Peyer's patch (tissue), 4 donors: ENCODE results near the gene IGLL1. TPM values are rescaled to one million over a fixed set of nuclear protein-coding genes. Genes with fewer than 3 reads are reported as not detected.
"Not testable (repeated sequence)": the region's sequence is repeated elsewhere in the genome, so short reads cannot be mapped to it uniquely, and the experiment has no call there.

ENCODE experiments used
- DNase-seq, 3 donors: peaks; one replicate each; pipeline ENCODE4 v3.0.0-alpha.2; 2017 to 2019
- H3K27ac ChIP-seq, 4 donors: fragments of 200-600 bp; sonication (generic); one replicate each; pipeline ENCODE4 v1.5.1; 2016 to 2019
- H3K27me3 ChIP-seq, 2 donors: fragments of 200-600 bp; sonication (generic); one replicate each; pipeline ENCODE4 v1.5.1; 2019
- H3K36me3 ChIP-seq, 3 donors: fragments of 200-600 bp; sonication (generic); one replicate each; pipeline ENCODE4 v1.5.1; 2016 to 2019
- H3K4me1 ChIP-seq, 4 donors: fragments of 200-600 bp; sonication (generic); one replicate each; pipeline ENCODE4 v1.5.1; 2016 to 2019
- H3K4me3 ChIP-seq, 4 donors: fragments of 200-600 bp; sonication (generic); 1 replicate in 3 of 4; 2 replicates in 1 of 4; pipeline ENCODE4 v1.5.1; 2016 to 2019; ENCODE audit warnings: mild to moderate bottlenecking in 1 of 4
- H3K9me3 ChIP-seq, 4 donors: fragments of 200-600 bp; sonication (generic); one replicate each; pipeline ENCODE4 v1.5.1; 2016 to 2019; ENCODE audit warnings: mild to moderate bottlenecking in 1 of 4
- CTCF ChIP-seq, 6 experiments: fragments of 450-650 bp in 4 of 6; fragments of 200-600 bp in 2 of 6; sonication (generic) in 1 of 6; IDR thresholded peaks; one replicate each; pipeline ENCODE4 v1.5.1; 2017 to 2019; ENCODE audit warnings: antibody characterized with exemption in 6 of 6, mild to moderate bottlenecking in 3 of 6, moderate library complexity in 1 of 6
- POLR2A ChIP-seq, 2 donors: fragments of 450-650 bp; IDR thresholded peaks; one replicate each; pipeline ENCODE4 v1.5.1; 2017; ENCODE audit warnings: antibody characterized with exemption in 2 of 2, mild to moderate bottlenecking in 2 of 2, moderate library complexity in 2 of 2
- total RNA-seq, 4 donors: library from RNA; depleted of rRNA; stranded (reverse); fragments of >200 nt; gene quantifications; one replicate each; pipeline ENCODE4 v1.1.0, GENCODE V29; 2016

Gene IGLL1
- total RNA-seq, 4 donors from 2014 or later, result not detected

GRCh38 chr22:23541849-23542281 lies 38.2 kb downstream of the IGLL1 start:
- not testable (repeated sequence) for DNase-seq, H3K36me3 ChIP-seq, H3K4me1 ChIP-seq, H3K27ac ChIP-seq, H3K4me3 ChIP-seq, H3K9me3 ChIP-seq, H3K27me3 ChIP-seq
- peak; percentile 45 to 61 (median 47) for TF ChIP-seq CTCF (IDR thresholded peaks at IDR 0.05)

- not testable (repeated sequence) for H3K4me1 ChIP-seq, H3K27ac ChIP-seq, H3K9me3 ChIP-seq, H3K4me3 ChIP-seq, H3K36me3 ChIP-seq, DNase-seq, H3K27me3 ChIP-seq
Observed at GRCh38 chr22:23540837-23541236, 39.3 kb downstream of the IGLL1 start.

- not testable (repeated sequence) for H3K36me3 ChIP-seq, H3K9me3 ChIP-seq, H3K4me3 ChIP-seq, H3K27me3 ChIP-seq, DNase-seq, H3K27ac ChIP-seq
- H3K4me1 ChIP-seq, result peaks cover 0 to 13% (median 0%) of the 10 kb centered on the region in 4 donors
Observed at GRCh38 chr22:23539839-23540198, 40.3 kb downstream of the IGLL1 start.

GRCh38 chr22:23539135-23539838 lies 40.8 kb downstream of the IGLL1 start:
- peak overlapping the region in 2 of 4 donors; percentile 32 to 49 for H3K4me3 ChIP-seq
- peak; percentile 62 to 99 (median 96) for TF ChIP-seq CTCF (IDR thresholded peaks at IDR 0.05)
- no peak for TF ChIP-seq POLR2A (IDR thresholded peaks at IDR 0.05)
- H3K36me3 ChIP-seq, result no peaks in the 10 kb centered on the region
- DNase-seq, result peak; percentile 84 to 93 (median 86)
- no peaks in the 10 kb centered on the region for H3K27me3 ChIP-seq
- H3K4me1 ChIP-seq, result peaks cover 0 to 13% (median 0%) of the 10 kb centered on the region in 4 donors
- H3K27ac ChIP-seq, result peak overlapping the region in 1 of 4 donors; percentile 57
- H3K9me3 ChIP-seq, result no peaks in the 10 kb centered on the region

- H3K27ac ChIP-seq, H3K9me3 ChIP-seq, DNase-seq, H3K4me3 ChIP-seq, H3K27me3 ChIP-seq, H3K36me3 ChIP-seq: not testable (repeated sequence)
- peaks cover 0 to 20% (median 0%) of the 10 kb centered on the region in 4 donors for H3K4me1 ChIP-seq
Observed at GRCh38 chr22:23538696-23539030, 41.4 kb downstream of the IGLL1 start.

- H3K27me3 ChIP-seq, H3K4me3 ChIP-seq, H3K27ac ChIP-seq, H3K9me3 ChIP-seq, H3K36me3 ChIP-seq: not testable (repeated sequence)
- H3K4me1 ChIP-seq, result peaks cover 0 to 26% (median 0%) of the 10 kb centered on the region in 4 donors
- peak in 2 of 3 donors; percentile 8 to 41 for DNase-seq
Observed at GRCh38 chr22:23537830-23538695, 42.0 kb downstream of the IGLL1 start.

- no peaks in the 10 kb centered on the region for H3K9me3 ChIP-seq
- peak in 1 of 3 donors; percentile 34 for DNase-seq
- H3K4me1 ChIP-seq, result peaks cover 0 to 30% (median 0%) of the 10 kb centered on the region in 4 donors
- TF ChIP-seq CTCF (IDR thresholded peaks at IDR 0.05) (no peak), POLR2A (IDR thresholded peaks at IDR 0.05) (no peak)
- H3K27ac ChIP-seq, result peak overlapping the region in 1 of 4 donors; percentile 70
- H3K36me3 ChIP-seq, result no peaks in the 10 kb centered on the region
- no peaks in the 10 kb centered on the region for H3K27me3 ChIP-seq
- H3K4me3 ChIP-seq, result no peak overlapping the region
Observed at GRCh38 chr22:23537416-23537815, 42.7 kb downstream of the IGLL1 start.
